K562 (cell line): Measurements from ENCODE around the gene ZFYVE27. TPM values are rescaled to one million over a fixed set of nuclear protein-coding genes. Genes with fewer than 3 reads are reported as not detected.

Experiments
- BRF1 ChIP-seq: IDR thresholded peaks from 3 replicates; pipeline ENCODE4 v1.6.1; 2011; ENCODE audit warnings: borderline replicate concordance, mild to moderate bottlenecking; ENCODE audit not compliant: insufficient read length; ENCODE audit errors: extremely low read depth
- CHD2 ChIP-seq: IDR thresholded peaks from 2 replicates; pipeline ENCODE4 v1.6.1; 2011; ENCODE audit warnings: low read depth, low read length
- CREM ChIP-seq: IDR thresholded peaks from 2 replicates; pipeline ENCODE4 v1.6.1; 2014; ENCODE audit warnings: antibody characterized with exemption, low read depth
- ELF2 ChIP-seq: fragments of 250-450 bp; sonication (Bioruptor Pico); IDR thresholded peaks from 2 replicates; pipeline ENCODE4 v1.5.0; 2021; ENCODE audit warnings: mild to moderate bottlenecking
- ETS2 ChIP-seq: IDR thresholded peaks from 2 replicates; pipeline ENCODE4 v1.6.1; 2016; ENCODE audit warnings: borderline replicate concordance, missing genetic modification characterization, mild to moderate bottlenecking, moderate library complexity, missing compliant biosample characterization; ENCODE audit not compliant: poor library complexity, severe bottlenecking
- GABPA ChIP-seq: fragments of 200-800 bp; sonication (Bioruptor generic); conservative IDR thresholded peaks from 2 replicates; pipeline ENCODE4 v1.6.1; 2016; ENCODE audit warnings: low read depth, missing genetic modification characterization, missing compliant biosample characterization
- HNRNPLL ChIP-seq: fragments of 200-400 bp; formaldehyde crosslinking; IDR thresholded peaks from 2 replicates; pipeline ENCODE4 v1.6.1; 2017; ENCODE audit warnings: low read length, low read depth, mild to moderate bottlenecking; ENCODE audit not compliant: poor library complexity, severe bottlenecking
- KHSRP ChIP-seq: fragments of 450-650 bp; IDR thresholded peaks from 2 replicates; pipeline ENCODE4 v1.6.1; 2017
- MYC ChIP-seq, 2 experiments: fragments of 250-450 bp in 1 of 2; sonication (Bioruptor Pico) in 1 of 2; IDR thresholded peaks; 2 replicates each; pipeline versions ENCODE4 v1.5.1 to v1.6.1; 2012 to 2021; ENCODE audit warnings: low read depth in 2 of 2, borderline replicate concordance in 1 of 2, improper control_type of control experiment in 1 of 2, low read length in 1 of 2, mild to moderate bottlenecking in 1 of 2, moderate library complexity in 1 of 2
- NFXL1 ChIP-seq: fragments of 450-650 bp; formaldehyde crosslinking; IDR thresholded peaks from 2 replicates; pipeline ENCODE4 v1.4.0; 2021; ENCODE audit warnings: mild to moderate bottlenecking
- OTX1 ChIP-seq: fragments of 450-650 bp; formaldehyde crosslinking; IDR thresholded peaks from 2 replicates; pipeline ENCODE4 v1.4.0; 2022; ENCODE audit warnings: mild to moderate bottlenecking
- U2AF1 ChIP-seq: fragments of 200-400 bp; formaldehyde crosslinking; optimal IDR thresholded peaks from 2 replicates; pipeline ENCODE3; 2017; ENCODE audit warnings: mild to moderate bottlenecking, low read depth, low read length, moderate library complexity
- ZBTB1 ChIP-seq: sonication (generic); formaldehyde crosslinking; IDR thresholded peaks from 2 replicates; pipeline ENCODE4 v1.8.1; 2023; ENCODE audit warnings: missing genetic modification reagents, low read depth, mild to moderate bottlenecking, borderline replicate concordance
- ZFX ChIP-seq: sonication (generic); formaldehyde crosslinking; IDR thresholded peaks from 2 replicates; pipeline ENCODE4 v1.8.0; 2022; ENCODE audit warnings: mild to moderate bottlenecking, missing genetic modification reagents, moderate library complexity
- ZNF174 ChIP-seq: fragments of 250-450 bp; sonication (Bioruptor Pico); IDR thresholded peaks from 2 replicates; pipeline ENCODE4 v1.4.0; 2020; ENCODE audit warnings: mild to moderate bottlenecking
- ZNF311 ChIP-seq: fragments of 250-450 bp; sonication (Bioruptor Pico); IDR thresholded peaks from 2 replicates; pipeline ENCODE4 v1.4.0; 2020; ENCODE audit warnings: mild to moderate bottlenecking, moderate library complexity
- ZNF354B ChIP-seq: fragments of 250-450 bp; sonication (Bioruptor Pico); IDR thresholded peaks from 2 replicates; pipeline ENCODE4 v1.4.0; 2020
- polyA plus RNA-seq, 8 experiments: library from polyadenylated mRNA; depleted of rRNA in 4 of 8; stranded (reverse) in 5 of 8; unstranded in 3 of 8; fragments of >200 nt; fragmentation: Nextera tagmentation in 2 of 8; fragmentation: Illumina TruSeq in 1 of 8; extraction: Ambion mirVana in 2 of 8; extraction: Trizol in 1 of 8; gene quantifications; 2 replicates each; pipeline versions ENCODE4 v1.2.1 to v1.2.3, GENCODE V29; 2011 to 2014; ENCODE audit warnings: inconsistent platforms in 1 of 8, missing spikeins in 1 of 8
- total RNA-seq, 7 experiments: library from RNA; depleted of rRNA in 6 of 7; stranded (reverse); fragments of >200 nt in 6 of 7; fragmentation: Illumina TruSeq in 2 of 7; extraction: Trizol in 2 of 7; gene quantifications; 2 replicates each; pipeline versions ENCODE4 v1.2.1 to v1.2.3, GENCODE V29; 2011 to 2021; ENCODE audit warnings: low replicate concordance in 1 of 7
- TF ChIP-seq, protein P1 (sequence below): sonication (generic); formaldehyde crosslinking; IDR thresholded peaks from 2 replicates; pipeline ENCODE4 v1.8.0; 2023; ENCODE audit warnings: mild to moderate bottlenecking, missing genetic modification reagents
- TF ChIP-seq, protein P2 (sequence below): fragments of 250-450 bp; sonication (Bioruptor Pico); IDR thresholded peaks from 2 replicates; pipeline ENCODE4 v1.5.0; 2021
- TF ChIP-seq, protein P3 (sequence below): fragments of 250-450 bp; sonication (Bioruptor Pico); IDR thresholded peaks from 2 replicates; pipeline ENCODE4 v1.9.0; 2021; ENCODE audit warnings: mild to moderate bottlenecking, inconsistent platforms

The ZFYVE27 gene
- total and polyA plus RNA-seq, 9 of the 15 experiments (the other 6 are each of a cell fraction or from before 2014, with no cell fraction given), result 0.81 to 21.9 (median 15.3) TPM

DNA sequence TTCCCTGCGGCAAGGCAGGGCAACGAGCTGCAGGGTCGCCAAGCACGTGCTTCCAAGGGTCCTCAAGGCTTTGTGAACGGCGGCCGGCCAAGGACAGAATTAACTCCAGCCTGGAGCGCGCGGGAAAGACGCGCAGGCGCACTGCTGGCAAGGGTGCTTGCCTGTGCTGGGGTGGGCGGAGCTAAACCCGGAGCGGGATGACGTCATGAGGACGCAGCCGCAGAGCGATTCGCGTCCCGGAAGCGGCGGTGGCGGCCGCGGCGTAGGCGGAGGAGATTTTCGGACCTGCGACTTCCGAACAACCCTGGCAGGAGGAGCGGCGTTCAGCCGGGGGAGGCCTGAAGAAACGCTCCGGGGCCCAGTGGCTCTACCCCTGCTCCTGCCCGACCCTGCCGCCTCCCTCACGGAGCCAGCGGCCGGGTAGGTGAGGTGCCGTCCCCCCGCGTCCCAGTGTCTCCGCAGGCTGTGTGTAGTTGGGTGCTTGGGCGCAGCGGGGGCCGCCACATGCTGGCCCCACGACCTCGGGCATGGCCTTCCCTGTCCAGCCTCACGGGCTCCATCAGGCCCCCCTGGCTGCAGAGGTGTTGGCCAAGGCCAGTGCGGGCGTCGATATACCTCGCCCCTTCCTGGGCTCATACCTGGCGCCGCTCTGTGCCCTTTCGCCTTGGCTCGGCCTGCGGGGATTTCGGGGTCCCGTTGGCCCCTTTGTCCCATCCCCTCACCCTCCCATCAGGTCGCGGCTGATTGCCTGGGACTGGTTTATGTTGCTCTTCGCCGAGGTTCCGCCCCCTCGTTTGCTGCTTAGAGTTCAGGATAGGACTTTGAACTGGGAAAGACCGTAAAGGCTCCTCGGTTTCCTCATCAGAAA, at the start of gene ZFYVE27 (continued):
- TF ChIP-seq ZNF174 (CRISPR knock-in tag) (no peak), ZFX (CRISPR knock-in tag) (peak; percentile 71), GABPA (peak; percentile 64), HNRNPLL (peak; percentile 90), CREM (peak; percentile 93), KHSRP (peak; percentile 53; the same call in 1 of the 2 replicates), ETS2 (no peak), NFXL1 (CRISPR knock-in tag) (no peak), BRF1 (no peak), ELF2 (CRISPR knock-in tag) (peak; percentile 91), MYC (IDR thresholded peaks at IDR 0.05; ENCODE audit: low read depth, low read length) (peak; percentile 86), MYC (CRISPR knock-in tag; IDR thresholded peaks at IDR 0.05; ENCODE audit: borderline replicate concordance, low read depth) (0 out of 2 replicates have a peak, but pooled peaks have one; percentile 62), OTX1 (CRISPR knock-in tag) (no peak), U2AF1 (no peak), CHD2 (no peak), ZBTB1 (CRISPR knock-in tag) (peak; percentile 73), ZNF354B (CRISPR knock-in tag) (no peak), ZNF311 (CRISPR knock-in tag) (0 out of 2 replicates have a peak, but pooled peaks have one; percentile 11)
- TF ChIP-seq, protein P1, sequence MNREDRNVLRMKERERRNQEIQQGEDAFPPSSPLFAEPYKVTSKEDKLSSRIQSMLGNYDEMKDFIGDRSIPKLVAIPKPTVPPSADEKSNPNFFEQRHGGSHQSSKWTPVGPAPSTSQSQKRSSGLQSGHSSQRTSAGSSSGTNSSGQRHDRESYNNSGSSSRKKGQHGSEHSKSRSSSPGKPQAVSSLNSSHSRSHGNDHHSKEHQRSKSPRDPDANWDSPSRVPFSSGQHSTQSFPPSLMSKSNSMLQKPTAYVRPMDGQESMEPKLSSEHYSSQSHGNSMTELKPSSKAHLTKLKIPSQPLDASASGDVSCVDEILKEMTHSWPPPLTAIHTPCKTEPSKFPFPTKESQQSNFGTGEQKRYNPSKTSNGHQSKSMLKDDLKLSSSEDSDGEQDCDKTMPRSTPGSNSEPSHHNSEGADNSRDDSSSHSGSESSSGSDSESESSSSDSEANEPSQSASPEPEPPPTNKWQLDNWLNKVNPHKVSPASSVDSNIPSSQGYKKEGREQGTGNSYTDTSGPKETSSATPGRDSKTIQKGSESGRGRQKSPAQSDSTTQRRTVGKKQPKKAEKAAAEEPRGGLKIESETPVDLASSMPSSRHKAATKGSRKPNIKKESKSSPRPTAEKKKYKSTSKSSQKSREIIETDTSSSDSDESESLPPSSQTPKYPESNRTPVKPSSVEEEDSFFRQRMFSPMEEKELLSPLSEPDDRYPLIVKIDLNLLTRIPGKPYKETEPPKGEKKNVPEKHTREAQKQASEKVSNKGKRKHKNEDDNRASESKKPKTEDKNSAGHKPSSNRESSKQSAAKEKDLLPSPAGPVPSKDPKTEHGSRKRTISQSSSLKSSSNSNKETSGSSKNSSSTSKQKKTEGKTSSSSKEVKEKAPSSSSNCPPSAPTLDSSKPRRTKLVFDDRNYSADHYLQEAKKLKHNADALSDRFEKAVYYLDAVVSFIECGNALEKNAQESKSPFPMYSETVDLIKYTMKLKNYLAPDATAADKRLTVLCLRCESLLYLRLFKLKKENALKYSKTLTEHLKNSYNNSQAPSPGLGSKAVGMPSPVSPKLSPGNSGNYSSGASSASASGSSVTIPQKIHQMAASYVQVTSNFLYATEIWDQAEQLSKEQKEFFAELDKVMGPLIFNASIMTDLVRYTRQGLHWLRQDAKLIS (CRISPR knock-in tag), result peak; percentile 81
- TF ChIP-seq, protein P2, sequence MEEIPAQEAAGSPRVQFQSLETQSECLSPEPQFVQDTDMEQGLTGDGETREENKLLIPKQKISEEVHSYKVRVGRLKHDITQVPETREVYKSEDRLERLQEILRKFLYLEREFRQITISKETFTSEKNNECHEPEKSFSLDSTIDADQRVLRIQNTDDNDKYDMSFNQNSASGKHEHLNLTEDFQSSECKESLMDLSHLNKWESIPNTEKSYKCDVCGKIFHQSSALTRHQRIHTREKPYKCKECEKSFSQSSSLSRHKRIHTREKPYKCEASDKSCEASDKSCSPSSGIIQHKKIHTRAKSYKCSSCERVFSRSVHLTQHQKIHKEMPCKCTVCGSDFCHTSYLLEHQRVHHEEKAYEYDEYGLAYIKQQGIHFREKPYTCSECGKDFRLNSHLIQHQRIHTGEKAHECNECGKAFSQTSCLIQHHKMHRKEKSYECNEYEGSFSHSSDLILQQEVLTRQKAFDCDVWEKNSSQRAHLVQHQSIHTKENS (CRISPR knock-in tag), result no peak
- TF ChIP-seq, protein P3, sequence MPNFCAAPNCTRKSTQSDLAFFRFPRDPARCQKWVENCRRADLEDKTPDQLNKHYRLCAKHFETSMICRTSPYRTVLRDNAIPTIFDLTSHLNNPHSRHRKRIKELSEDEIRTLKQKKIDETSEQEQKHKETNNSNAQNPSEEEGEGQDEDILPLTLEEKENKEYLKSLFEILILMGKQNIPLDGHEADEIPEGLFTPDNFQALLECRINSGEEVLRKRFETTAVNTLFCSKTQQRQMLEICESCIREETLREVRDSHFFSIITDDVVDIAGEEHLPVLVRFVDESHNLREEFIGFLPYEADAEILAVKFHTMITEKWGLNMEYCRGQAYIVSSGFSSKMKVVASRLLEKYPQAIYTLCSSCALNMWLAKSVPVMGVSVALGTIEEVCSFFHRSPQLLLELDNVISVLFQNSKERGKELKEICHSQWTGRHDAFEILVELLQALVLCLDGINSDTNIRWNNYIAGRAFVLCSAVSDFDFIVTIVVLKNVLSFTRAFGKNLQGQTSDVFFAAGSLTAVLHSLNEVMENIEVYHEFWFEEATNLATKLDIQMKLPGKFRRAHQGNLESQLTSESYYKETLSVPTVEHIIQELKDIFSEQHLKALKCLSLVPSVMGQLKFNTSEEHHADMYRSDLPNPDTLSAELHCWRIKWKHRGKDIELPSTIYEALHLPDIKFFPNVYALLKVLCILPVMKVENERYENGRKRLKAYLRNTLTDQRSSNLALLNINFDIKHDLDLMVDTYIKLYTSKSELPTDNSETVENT (CRISPR knock-in tag), result 0 out of 2 replicates have a peak, but pooled peaks have one; percentile 8
